ENCODE data around the gene FRMPD2.

GRCh38 chr10:48193556-48193955 is 80.9 kb downstream of the FRMPD2 start:
- TF ChIP-seq POLR2AphosphoS5 (IDR thresholded peaks at IDR 0.05) (no peak), POLR2A (IDR thresholded peaks at IDR 0.05) (no peak), CTCF (IDR thresholded peaks at IDR 0.05) (no peak)

Data from transverse colon (tissue), 4 donors.